GM06990 (cell line): ENCODE results near the gene KCNAB1.

ENCODE experiments used
- DNase-seq: peaks from one replicate; pipeline ENCODE4 v3.0.0-alpha.2; 2011; ENCODE audit not compliant: insufficient read length; ENCODE audit errors: extremely low read depth
- H3K27me3 ChIP-seq: replicated peaks from 2 replicates; pipeline ENCODE4 v1.6.0; 2011; ENCODE audit warnings: low read length; ENCODE audit not compliant: control insufficient read depth, insufficient read depth
- H3K36me3 ChIP-seq: 2 replicates; pipeline ENCODE4 v1.5.1; 2011; ENCODE audit warnings: low read length; ENCODE audit not compliant: control insufficient read depth, insufficient read depth
- H3K4me3 ChIP-seq: replicated peaks from 2 replicates; pipeline ENCODE4 v1.5.1; 2011; ENCODE audit warnings: low read depth, mild to moderate bottlenecking, control low read depth, low read length
- TF ChIP-seq, protein P1 (sequence below): IDR thresholded peaks from 2 replicates; pipeline ENCODE4 v1.5.1; 2011; ENCODE audit warnings: low read length, control low read depth, mild to moderate bottlenecking, inconsistent platforms; ENCODE audit not compliant: insufficient read depth, poor library complexity, severe bottlenecking

KCNAB1 gene

DNA sequence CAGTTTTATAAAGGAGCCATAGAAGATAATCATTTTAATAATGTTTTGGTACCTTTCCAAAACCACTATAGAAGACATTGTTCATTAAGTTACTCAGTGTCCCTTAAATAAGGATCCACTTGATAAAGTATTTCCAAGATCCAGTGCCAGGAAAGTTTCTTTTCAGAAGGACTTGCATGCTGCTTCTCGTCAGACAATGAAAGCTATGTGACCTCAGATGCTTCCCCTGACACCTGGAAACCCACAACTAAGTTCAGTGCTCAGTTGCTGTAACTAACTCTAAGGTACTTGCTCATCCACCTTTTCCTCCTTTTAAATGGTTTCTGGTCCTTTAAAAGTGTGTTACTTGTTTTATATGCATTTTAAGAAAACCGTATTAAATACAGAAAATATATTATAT is 427.3 kb downstream of the KCNAB1 start:
- no peak for DNase-seq
- Histone ChIP-seq H3K4me3 (no peak overlapping the region), H3K36me3 (peaks cover 15% of the 10 kb centered on the region), H3K27me3 (no peaks in the 10 kb centered on the region)
- TF ChIP-seq, protein P1, sequence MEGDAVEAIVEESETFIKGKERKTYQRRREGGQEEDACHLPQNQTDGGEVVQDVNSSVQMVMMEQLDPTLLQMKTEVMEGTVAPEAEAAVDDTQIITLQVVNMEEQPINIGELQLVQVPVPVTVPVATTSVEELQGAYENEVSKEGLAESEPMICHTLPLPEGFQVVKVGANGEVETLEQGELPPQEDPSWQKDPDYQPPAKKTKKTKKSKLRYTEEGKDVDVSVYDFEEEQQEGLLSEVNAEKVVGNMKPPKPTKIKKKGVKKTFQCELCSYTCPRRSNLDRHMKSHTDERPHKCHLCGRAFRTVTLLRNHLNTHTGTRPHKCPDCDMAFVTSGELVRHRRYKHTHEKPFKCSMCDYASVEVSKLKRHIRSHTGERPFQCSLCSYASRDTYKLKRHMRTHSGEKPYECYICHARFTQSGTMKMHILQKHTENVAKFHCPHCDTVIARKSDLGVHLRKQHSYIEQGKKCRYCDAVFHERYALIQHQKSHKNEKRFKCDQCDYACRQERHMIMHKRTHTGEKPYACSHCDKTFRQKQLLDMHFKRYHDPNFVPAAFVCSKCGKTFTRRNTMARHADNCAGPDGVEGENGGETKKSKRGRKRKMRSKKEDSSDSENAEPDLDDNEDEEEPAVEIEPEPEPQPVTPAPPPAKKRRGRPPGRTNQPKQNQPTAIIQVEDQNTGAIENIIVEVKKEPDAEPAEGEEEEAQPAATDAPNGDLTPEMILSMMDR: no peak

DNA sequence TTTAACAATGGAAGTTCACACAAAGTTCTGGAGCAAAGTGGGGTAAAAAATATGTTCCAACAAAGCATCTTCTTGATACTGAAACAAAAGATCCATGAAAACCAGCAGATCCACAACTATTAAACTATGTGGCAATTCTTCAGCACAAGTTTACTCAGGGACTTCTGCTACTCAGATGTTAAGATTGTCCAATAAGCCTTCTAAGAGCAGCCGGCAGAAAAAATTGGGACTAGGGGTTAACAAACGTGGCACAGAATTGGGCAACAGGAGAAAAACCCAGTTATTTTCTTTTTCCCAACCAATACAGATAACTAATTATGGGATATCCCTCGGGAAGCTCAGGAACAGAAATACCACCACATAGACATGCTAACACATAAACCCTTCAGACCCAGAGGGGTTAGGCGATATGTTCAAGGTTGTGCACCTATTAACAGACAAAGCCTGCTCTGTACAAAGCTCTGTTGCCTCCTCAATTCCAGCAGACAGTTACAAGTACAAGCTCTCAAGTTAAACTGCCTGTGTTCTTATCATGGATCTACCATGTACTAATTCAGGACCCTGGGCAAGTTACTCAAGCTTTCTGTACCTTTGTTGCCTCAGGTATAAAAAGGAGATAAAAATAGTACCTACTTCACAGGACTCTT is 427.8 kb downstream of the KCNAB1 start:
- Histone ChIP-seq H3K27me3 (no peaks in the 10 kb centered on the region), H3K36me3 (peaks cover 11% of the 10 kb centered on the region), H3K4me3 (no peak overlapping the region)
- TF ChIP-seq, protein P1: no peak
- no peak for DNase-seq

DNA sequence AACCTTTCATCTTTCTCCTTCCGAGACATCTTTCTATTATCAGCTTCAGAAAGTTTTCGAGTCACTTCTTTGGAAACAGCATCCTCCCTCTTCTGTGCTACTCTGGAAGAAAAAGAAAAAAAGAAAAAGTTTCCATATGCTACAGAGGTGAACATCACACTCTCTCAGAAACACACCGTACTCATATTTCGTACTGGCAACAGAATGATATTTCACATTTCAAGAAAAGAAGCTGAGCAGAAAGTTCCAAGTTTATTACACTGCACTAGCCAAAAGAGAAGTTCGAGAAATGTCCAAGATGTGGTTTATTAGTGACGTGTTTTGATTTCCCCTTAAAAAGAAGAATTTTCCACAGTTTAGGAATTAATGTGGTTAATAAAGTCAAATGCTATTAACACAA is 428.5 kb downstream of the KCNAB1 start:
- TF ChIP-seq, protein P1: no peak
- Histone ChIP-seq H3K27me3 (no peaks in the 10 kb centered on the region), H3K36me3 (peaks cover 10% of the 10 kb centered on the region), H3K4me3 (no peak overlapping the region)
- no peak for DNase-seq

DNA sequence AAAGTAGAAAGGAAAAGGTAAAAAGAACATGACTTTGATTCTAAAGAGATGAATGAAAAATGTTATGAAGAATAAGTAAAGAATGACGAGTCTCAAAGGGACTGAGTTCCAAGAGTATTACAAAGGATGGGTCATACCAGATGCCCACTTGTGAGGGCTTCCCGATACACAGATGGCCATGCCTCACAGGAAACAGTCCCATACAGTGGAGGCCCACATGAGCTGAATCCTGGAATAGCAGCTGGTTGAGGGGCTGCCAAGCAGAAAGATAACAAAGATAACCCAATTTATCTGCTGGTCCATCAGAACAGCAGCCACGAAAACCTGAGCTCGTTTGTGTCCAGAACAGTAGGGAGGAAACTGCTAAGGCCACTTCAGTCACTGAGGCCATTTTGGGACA is 430.9 kb downstream of the KCNAB1 start:
- TF ChIP-seq, protein P1: no peak
- no peak for DNase-seq

DNA sequence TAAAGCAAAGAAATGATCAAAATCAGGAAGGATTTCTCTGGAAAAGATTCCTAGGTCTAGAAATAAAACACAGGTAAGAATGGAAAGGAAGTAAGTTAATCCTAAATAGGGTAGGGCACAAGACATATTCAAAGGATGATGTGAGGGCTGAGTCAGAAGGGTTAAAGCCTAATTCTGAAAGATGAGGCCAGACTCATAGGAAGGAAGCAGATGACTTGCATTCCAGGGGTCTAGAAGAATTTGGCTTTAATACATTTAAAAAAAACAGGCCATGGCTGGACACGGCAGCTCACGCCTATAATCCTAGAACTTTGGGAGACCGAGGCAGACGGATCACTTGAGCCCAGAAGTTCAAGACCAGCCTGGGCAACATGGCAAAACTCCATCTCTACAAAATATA is 431.4 kb downstream of the KCNAB1 start:
- Histone ChIP-seq H3K4me3 (no peak overlapping the region; the same call in 1 of the 2 replicates), H3K36me3 (peaks cover 8% of the 10 kb centered on the region), H3K27me3 (no peaks in the 10 kb centered on the region)
- TF ChIP-seq, protein P1: no peak
- no peak for DNase-seq

More for the DNA sequence above, 430.9 kb downstream of the KCNAB1 start:
- Histone ChIP-seq H3K4me3 (no peak overlapping the region; the same call in 1 of the 2 replicates), H3K27me3 (no peaks in the 10 kb centered on the region), H3K36me3 (peaks cover 10% of the 10 kb centered on the region)

DNA sequence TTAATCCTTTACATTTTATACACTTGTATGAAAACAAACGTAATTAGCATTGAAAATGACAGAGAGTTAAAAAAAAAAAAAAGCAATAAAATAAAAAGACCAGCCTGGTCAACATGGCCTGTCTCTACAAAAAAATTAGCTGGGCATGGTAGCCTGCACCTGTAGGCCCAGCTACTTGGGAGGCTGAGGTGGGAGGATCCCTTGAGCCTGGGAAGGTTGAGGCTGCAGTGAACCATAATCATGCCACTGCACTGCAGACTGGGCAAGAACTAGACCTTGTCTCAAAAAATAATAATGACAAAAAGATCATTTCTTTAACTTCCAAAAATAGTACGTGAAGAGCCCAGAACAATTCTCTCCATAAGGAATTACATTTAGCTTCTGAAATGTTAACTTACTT is 432.6 kb downstream of the KCNAB1 start:
- H3K4me3 ChIP-seq: peak overlapping the region; percentile 97
- peaks cover 6% of the 10 kb centered on the region for H3K36me3 ChIP-seq
- no peaks in the 10 kb centered on the region for H3K27me3 ChIP-seq
- DNase-seq: no peak
- TF ChIP-seq, protein P1: no peak
